Bronchial epithelial cell (primary cell): ENCODE measurements around the gene CD209. TPM values are rescaled to one million over a fixed set of nuclear protein-coding genes. Genes with fewer than 3 reads are reported as not detected.

Source experiments
- DNase-seq: peaks from one replicate; pipeline ENCODE4 v3.0.0-alpha.2; 2010; ENCODE audit warnings: low read depth
- FAIRE-seq: peaks from 2 replicates; lab custom pipeline; 2011; peaks lifted over from hg19 to GRCh38; lab: Jason Lieb, UNC
- H3K27me3 ChIP-seq: 2 replicates; pipeline ENCODE4 v1.5.1; 2011; ENCODE audit warnings: low read length; ENCODE audit not compliant: control insufficient read depth, insufficient read depth
- H3K36me3 ChIP-seq: 2 replicates; pipeline ENCODE4 v1.5.1; 2011; ENCODE audit warnings: low read length; ENCODE audit not compliant: control insufficient read depth, insufficient read depth
- H3K4me3 ChIP-seq: 2 replicates; pipeline ENCODE4 v1.5.1; 2011; ENCODE audit warnings: mild to moderate bottlenecking, low read depth, low read length, control low read depth
- CTCF ChIP-seq: IDR thresholded peaks from 2 replicates; pipeline ENCODE4 v1.5.1; 2011; ENCODE audit warnings: mild to moderate bottlenecking, moderate library complexity, low read length, control low read depth, inconsistent platforms; ENCODE audit not compliant: insufficient read depth, severe bottlenecking
- total RNA-seq: library from RNA; depleted of rRNA; stranded (reverse); fragments of >200 nt; gene quantifications from 2 replicates; pipeline ENCODE4 v1.2.1, GENCODE V29; 2014

The CD209 gene
- total RNA-seq, 1 donor from 2014 or later = not detected

- Histone ChIP-seq H3K36me3 (no peaks in the 10 kb centered on the region), H3K27me3 (no peaks in the 10 kb centered on the region), H3K4me3 (no peak overlapping the region)
- no peak for DNase-seq
- no peak for FAIRE-seq
- TF ChIP-seq CTCF = no peak
These were observed 2.3 kb downstream of the CD209 start for GRCh38 chr19:7744871-7745650.

- DNase-seq = no peak
These were observed 3.0 kb downstream of the CD209 start for GRCh38 chr19:7744199-7744786.

GRCh38 chr19:7743425-7743841 is 3.9 kb downstream of the CD209 start:
- Histone ChIP-seq H3K36me3 (no peaks in the 10 kb centered on the region), H3K27me3 (no peaks in the 10 kb centered on the region), H3K4me3 (no peak overlapping the region)
- FAIRE-seq = no peak
- no peak for DNase-seq
- no peak for TF ChIP-seq CTCF

More at GRCh38 chr19:7744199-7744786, 3.0 kb downstream of the CD209 start:
- FAIRE-seq = no peak
- H3K27me3 ChIP-seq = no peaks in the 10 kb centered on the region
- H3K36me3 ChIP-seq = no peaks in the 10 kb centered on the region
- H3K4me3 ChIP-seq = no peak overlapping the region
- no peak for TF ChIP-seq CTCF

GRCh38 chr19:7742991-7743390 is 4.3 kb downstream of the CD209 start:
- Histone ChIP-seq H3K4me3 (no peak overlapping the region), H3K27me3 (no peaks in the 10 kb centered on the region), H3K36me3 (no peaks in the 10 kb centered on the region)
- DNase-seq = no peak
- TF ChIP-seq CTCF = no peak
- FAIRE-seq = no peak

- Histone ChIP-seq H3K36me3 (no peaks in the 10 kb centered on the region), H3K27me3 (no peaks in the 10 kb centered on the region), H3K4me3 (no peak overlapping the region)
- DNase-seq (no peak), FAIRE-seq (no peak)
- no peak for TF ChIP-seq CTCF
These were observed 4.8 kb downstream of the CD209 start for GRCh38 chr19:7742575-7742974.

- no peak for TF ChIP-seq CTCF
- no peaks in the 10 kb centered on the region for H3K36me3 ChIP-seq
- no peak for DNase-seq
- no peak for FAIRE-seq
- H3K4me3 ChIP-seq = no peak overlapping the region
- no peaks in the 10 kb centered on the region for H3K27me3 ChIP-seq
These were observed 6.7 kb downstream of the CD209 start for GRCh38 chr19:7740682-7741054.
